Measurements from ENCODE around the gene INO80. TPM values are rescaled to one million over a fixed set of nuclear protein-coding genes. Genes with fewer than 3 reads are reported as not detected.

INO80 gene
- total and polyA plus RNA-seq, 2 donors (not counting 1 experiment from before 2014, with no cell fraction given): 5.7 to 34.0 TPM

- Histone ChIP-seq H3K36me3 (ENCODE audit: control insufficient read depth, insufficient read depth, low read length) (peaks cover 8% of the 10 kb centered on the region), H3K4me1 (ENCODE audit: control insufficient read depth, extremely low read depth, insufficient read depth, low read length) (no peaks in the 10 kb centered on the region), H3K4me2 (ENCODE audit: extremely low read depth, insufficient read depth, low read length) (no peak overlapping the region), H3K4me3 (replicated peaks in 1 of 4; ENCODE audit: control extremely low read depth in 1 of 4, insufficient read depth in 1 of 4, low read depth in 3 of 4, low read length in 4 of 4) (no peak overlapping the region), H3K9ac (ENCODE audit: insufficient read depth, low read length) (no peak overlapping the region), H3K79me2 (ENCODE audit: control insufficient read depth, insufficient read depth, low read length) (no peaks in the 10 kb centered on the region), H2AFZ (ENCODE audit: low read length) (no peak overlapping the region), H4K20me1 (ENCODE audit: control insufficient read depth, extremely low read depth, insufficient read depth, low read length) (no peaks in the 10 kb centered on the region), H3K9me3 (ENCODE audit: control insufficient read depth, insufficient read depth, low read depth, low read length) (no peaks in the 10 kb centered on the region), H3K27ac (ENCODE audit: insufficient read depth, low read length) (no peak overlapping the region), H3K27me3 (ENCODE audit: control insufficient read depth, insufficient read depth, low read length) (no peaks in the 10 kb centered on the region)
- DNase-seq (ENCODE audit: low read depth in 2 of 2): no peak
- no peak for TF ChIP-seq CTCF (conservative IDR thresholded peaks at IDR 0.05 in 1 of 2, IDR thresholded peaks at IDR 0.05 in 1 of 2; ENCODE audit: low read depth in 1 of 2, low read length in 2 of 2)
- TF ChIP-seq EZH2 (IDR thresholded peaks at IDR 0.05; ENCODE audit: low read length, missing control alignments): no peak
Observed at GRCh38 chr15:41078125-41078524, 38.0 kb downstream of the INO80 start.

- DNase-seq (ENCODE audit: low read depth in 2 of 2): no peak
- no peak for TF ChIP-seq EZH2 (IDR thresholded peaks at IDR 0.05; ENCODE audit: low read length, missing control alignments)
- TF ChIP-seq CTCF (conservative IDR thresholded peaks at IDR 0.05 in 1 of 2, IDR thresholded peaks at IDR 0.05 in 1 of 2; ENCODE audit: low read depth in 1 of 2, low read length in 2 of 2): no peak
- H3K36me3 ChIP-seq (ENCODE audit: control insufficient read depth, insufficient read depth, low read length): peaks cover 9% of the 10 kb centered on the region
- H3K9ac ChIP-seq (ENCODE audit: insufficient read depth, low read length): no peak overlapping the region
- no peak overlapping the region for H2AFZ ChIP-seq (ENCODE audit: low read length)
- H3K4me3 ChIP-seq (replicated peaks in 1 of 4; ENCODE audit: control extremely low read depth in 1 of 4, insufficient read depth in 1 of 4, low read depth in 3 of 4, low read length in 4 of 4): no peak overlapping the region
- H4K20me1 ChIP-seq (ENCODE audit: control insufficient read depth, extremely low read depth, insufficient read depth, low read length): no peaks in the 10 kb centered on the region
- no peak overlapping the region for H3K27ac ChIP-seq (ENCODE audit: insufficient read depth, low read length)
- no peaks in the 10 kb centered on the region for H3K9me3 ChIP-seq (ENCODE audit: control insufficient read depth, insufficient read depth, low read depth, low read length)
- H3K4me1 ChIP-seq (ENCODE audit: control insufficient read depth, extremely low read depth, insufficient read depth, low read length): no peaks in the 10 kb centered on the region
- H3K4me2 ChIP-seq (ENCODE audit: extremely low read depth, insufficient read depth, low read length): no peak overlapping the region
- H3K79me2 ChIP-seq (ENCODE audit: control insufficient read depth, insufficient read depth, low read length): no peaks in the 10 kb centered on the region
- H3K27me3 ChIP-seq (ENCODE audit: control insufficient read depth, insufficient read depth, low read length): no peaks in the 10 kb centered on the region
Observed at GRCh38 chr15:41073028-41073427, 43.1 kb downstream of the INO80 start.

GRCh38 chr15:41072013-41072412 lies 44.1 kb downstream of the INO80 start:
- H3K4me1 ChIP-seq (ENCODE audit: control insufficient read depth, extremely low read depth, insufficient read depth, low read length): no peaks in the 10 kb centered on the region
- TF ChIP-seq EZH2 (IDR thresholded peaks at IDR 0.05; ENCODE audit: low read length, missing control alignments) (no peak), CTCF (conservative IDR thresholded peaks at IDR 0.05 in 1 of 2, IDR thresholded peaks at IDR 0.05 in 1 of 2; ENCODE audit: low read depth in 1 of 2, low read length in 2 of 2) (no peak)
- no peak for DNase-seq (ENCODE audit: low read depth in 2 of 2)
- H3K27ac ChIP-seq (ENCODE audit: insufficient read depth, low read length): no peak overlapping the region
- H2AFZ ChIP-seq (ENCODE audit: low read length): no peak overlapping the region
- H3K27me3 ChIP-seq (ENCODE audit: control insufficient read depth, insufficient read depth, low read length): no peaks in the 10 kb centered on the region
- peaks cover 9% of the 10 kb centered on the region for H3K36me3 ChIP-seq (ENCODE audit: control insufficient read depth, insufficient read depth, low read length)
- H3K4me2 ChIP-seq (ENCODE audit: extremely low read depth, insufficient read depth, low read length): no peak overlapping the region
- no peaks in the 10 kb centered on the region for H4K20me1 ChIP-seq (ENCODE audit: control insufficient read depth, extremely low read depth, insufficient read depth, low read length)
- H3K79me2 ChIP-seq (ENCODE audit: control insufficient read depth, insufficient read depth, low read length): no peaks in the 10 kb centered on the region
- no peaks in the 10 kb centered on the region for H3K9me3 ChIP-seq (ENCODE audit: control insufficient read depth, insufficient read depth, low read depth, low read length)
- no peak overlapping the region for H3K9ac ChIP-seq (ENCODE audit: insufficient read depth, low read length)
- no peak overlapping the region for H3K4me3 ChIP-seq (replicated peaks in 1 of 4; ENCODE audit: control extremely low read depth in 1 of 4, insufficient read depth in 1 of 4, low read depth in 3 of 4, low read length in 4 of 4)

All from fibroblast of lung (primary cell).